HCT116 (cell line): ENCODE measurements around the gene ITIH4. TPM values are rescaled to one million over a fixed set of nuclear protein-coding genes. Genes with fewer than 3 reads are reported as not detected.

Source experiments
- ATAC-seq: fragments of 200-7000 bp; cut with Tn5 transposase; 2 replicates; pipeline ENCODE4 v1.9.1; 2020; ENCODE audit warnings: mild to moderate bottlenecking, moderate library complexity
- BruUV-seq: library from RNA; stranded (reverse); fragments of 400-500 nt; replicated peaks from 2 replicates; lab custom pipeline; 2021; lab: Mats Ljungman, UMichigan
- CTCF ChIA-PET: fragments of 300-600 bp; sonication (Branson Sonifier 250); formaldehyde crosslinking; loops from one replicate; lab custom pipeline; 2021; ENCODE audit warnings: antibody characterized with exemption; lab: Charles Lee
- POLR2A ChIA-PET: fragments of 300-600, 350-600 bp; sonication (Branson Sonifier 250); formaldehyde crosslinking; loops from one replicate; lab custom pipeline; 2021; ENCODE audit warnings: antibody characterized with exemption; lab: Charles Lee
- RAD21 ChIA-PET, 2 experiments: fragments of 300-600 bp; sonication (Branson Sonifier 250); formaldehyde crosslinking; loops; one replicate each; lab custom pipeline; 2023; ENCODE audit warnings: low total read pairs in 2 of 2; ENCODE audit not compliant: uncharacterized antibody in 2 of 2, unreplicated experiment in 2 of 2, low non-redundant PET in 1 of 2; lab: Charles Lee
- DNase-seq: peaks from one replicate; pipeline ENCODE4 v3.0.0-alpha.2; 2010; ENCODE audit warnings: low read depth, low spot score
- H2AFZ ChIP-seq: fragments of 200-600 bp; shearing (Covaris generic), sonication (generic); 2 replicates; pipeline ENCODE4 v1.6.1; 2017; ENCODE audit warnings: low read depth, mixed run types, mixed read lengths, antibody characterized with exemption, low read length; ENCODE audit not compliant: poor library complexity, severe bottlenecking
- H3K27ac ChIP-seq: 2 replicates; pipeline ENCODE4 v1.5.1; 2012; ENCODE audit warnings: low read depth, low read length
- H3K27me3 ChIP-seq: fragments of 200-600 bp; sonication (generic); 2 replicates; pipeline ENCODE4 v1.6.1; 2016; ENCODE audit warnings: mixed run types, low read length, mixed read lengths; ENCODE audit not compliant: insufficient read depth
- H3K36me3 ChIP-seq, 2 experiments: fragments of 200-500 bp in 1 of 2; fragments of 200-600 bp in 1 of 2; sonication (Bioruptor generic) in 1 of 2; sonication (generic) in 1 of 2; 2 replicates each; pipeline versions ENCODE4 v1.5.1 to v1.6.1; 2014 to 2016; ENCODE audit warnings: low read length in 2 of 2, inconsistent platforms in 1 of 2, mixed read lengths in 1 of 2, mixed run types in 1 of 2; ENCODE audit not compliant: insufficient read depth in 2 of 2, control insufficient read depth in 1 of 2
- H3K4me1 ChIP-seq, 2 experiments: fragments of 200-600 bp in 1 of 2; sonication (generic) in 1 of 2; 2 replicates each; pipeline versions ENCODE4 v1.5.1 to v1.6.1; 2012 to 2017; ENCODE audit warnings: low read length in 2 of 2, inconsistent platforms in 1 of 2, mild to moderate bottlenecking in 1 of 2, mixed read lengths in 1 of 2, mixed run types in 1 of 2, moderate library complexity in 1 of 2; ENCODE audit not compliant: insufficient read depth in 2 of 2, control insufficient read depth in 1 of 2
- H3K4me2 ChIP-seq: fragments of 200-600 bp; sonication (generic); 2 replicates; pipeline ENCODE4 v1.6.1; 2017; ENCODE audit warnings: mixed run types, low read length, mixed read lengths
- H3K4me3 ChIP-seq, 2 experiments: fragments of 200-600 bp in 1 of 2; sonication (generic) in 1 of 2; replicated peaks in 1 of 2; 2 replicates each; pipeline ENCODE4 v1.5.1; 2011 to 2016; ENCODE audit warnings: low read length in 2 of 2, control low read depth in 1 of 2, low read depth in 1 of 2, mild to moderate bottlenecking in 1 of 2, mixed read lengths in 1 of 2, mixed run types in 1 of 2
- H3K79me2 ChIP-seq: fragments of 200-600 bp; sonication (generic); 2 replicates; pipeline ENCODE4 v1.6.1; 2017; ENCODE audit warnings: mild to moderate bottlenecking, mixed run types, low read length, moderate library complexity, mixed read lengths; ENCODE audit not compliant: insufficient read depth
- H3K9ac ChIP-seq: fragments of 200-600 bp; sonication (generic); 2 replicates; pipeline ENCODE4 v1.6.1; 2016; ENCODE audit warnings: low read length, mixed read lengths
- H3K9me2 ChIP-seq: fragments of 200-600 bp; sonication (generic), shearing (Covaris generic); 2 replicates; pipeline ENCODE4 v1.6.1; 2017; ENCODE audit warnings: mixed run types, mild to moderate bottlenecking, moderate library complexity; ENCODE audit not compliant: insufficient read depth
- H3K9me3 ChIP-seq, 2 experiments: fragments of 200-500 bp in 1 of 2; fragments of 200-600 bp in 1 of 2; sonication (Bioruptor generic) in 1 of 2; sonication (generic) in 1 of 2; 2 replicates each; pipeline ENCODE4 v1.6.1; 2014 to 2017; ENCODE audit warnings: low read length in 2 of 2, mixed read lengths in 2 of 2, inconsistent platforms in 1 of 2, low read depth in 1 of 2, mild to moderate bottlenecking in 1 of 2, mixed run types in 1 of 2, moderate library complexity in 1 of 2; ENCODE audit not compliant: control insufficient read depth in 1 of 2, insufficient read depth in 1 of 2
- H4K20me1 ChIP-seq: fragments of 200-600 bp; sonication (generic), shearing (Covaris generic); 2 replicates; pipeline ENCODE4 v1.6.1; 2017; ENCODE audit warnings: mixed run types, mild to moderate bottlenecking, moderate library complexity; ENCODE audit not compliant: insufficient read depth
- CBX3 ChIP-seq: IDR thresholded peaks from 2 replicates; pipeline ENCODE4 v1.6.1; 2012; ENCODE audit warnings: low read depth
- CEBPB ChIP-seq: IDR thresholded peaks from 2 replicates; pipeline ENCODE4 v1.6.1; 2012; ENCODE audit warnings: low read depth
- EGR1 ChIP-seq: IDR thresholded peaks from 2 replicates; pipeline ENCODE4 v1.6.1; 2012; ENCODE audit warnings: low read depth
- ELF1 ChIP-seq: IDR thresholded peaks from 2 replicates; pipeline ENCODE4 v1.6.1; 2012; ENCODE audit warnings: low read depth, borderline replicate concordance
- EZH2phosphoT487 ChIP-seq: fragments of 200-600 bp; IDR thresholded peaks from 2 replicates; pipeline ENCODE4 v1.6.1; 2018; ENCODE audit warnings: antibody characterized with exemption, borderline replicate concordance
- FOSL1 ChIP-seq: IDR thresholded peaks from 2 replicates; pipeline ENCODE4 v1.6.1; 2012; ENCODE audit warnings: low read depth
- POLR2A ChIP-seq: IDR thresholded peaks from 2 replicates; pipeline ENCODE4 v1.7.0; 2011; ENCODE audit warnings: borderline replicate concordance; ENCODE audit not compliant: insufficient read depth, insufficient read length; ENCODE audit errors: extremely low read depth
- POLR2AphosphoS5 ChIP-seq: IDR thresholded peaks from 2 replicates; pipeline ENCODE4 v1.6.1; 2011; ENCODE audit warnings: mild to moderate bottlenecking, low read depth, low read length, moderate library complexity
- RAD21 ChIP-seq: IDR thresholded peaks from 2 replicates; pipeline ENCODE4 v1.6.1; 2012; ENCODE audit warnings: low read depth, mild to moderate bottlenecking
- SIN3A ChIP-seq: IDR thresholded peaks from 2 replicates; pipeline ENCODE4 v1.6.1; 2012; ENCODE audit warnings: low read depth
- SP1 ChIP-seq: IDR thresholded peaks from 2 replicates; pipeline ENCODE4 v1.6.1; 2012; ENCODE audit warnings: low read depth
- TCF7L2 ChIP-seq: IDR thresholded peaks from 2 replicates; pipeline ENCODE4 v1.7.0; 2011; ENCODE audit warnings: borderline replicate concordance, inconsistent platforms; ENCODE audit not compliant: insufficient read depth, insufficient read length; ENCODE audit errors: extremely low read depth
- ZFX ChIP-seq: fragments of 450-650 bp; IDR thresholded peaks from 2 replicates; pipeline ENCODE4 v1.6.1; 2017
- intact Hi-C: fragments of 100-400 bp; cut with micrococcal nuclease; formaldehyde crosslinking; loops from 2 replicates; pipeline ENCODE4 v1.10.0; 2022
- total RNA-seq: library from RNA; stranded (reverse); gene quantifications from one replicate; pipeline ENCODE4 v1.2.1, GENCODE V29; 2021; ENCODE audit not compliant: unreplicated experiment
- TF ChIP-seq, protein P1 (sequence below): IDR thresholded peaks from 2 replicates; pipeline ENCODE4 v1.6.1; 2012
- TF ChIP-seq, protein P2 (sequence below), 3 experiments: fragments of 200-600 bp in 1 of 3; sonication (generic) in 1 of 3; IDR thresholded peaks in 2 of 3; conservative IDR thresholded peaks in 1 of 3; 2 replicates each; pipeline ENCODE4 v1.5.1; 2012 to 2017; ENCODE audit warnings: low read depth in 2 of 3, low read length in 2 of 3, antibody characterized with exemption in 1 of 3, borderline replicate concordance in 1 of 3, control low read depth in 1 of 3, mild to moderate bottlenecking in 1 of 3, mixed read lengths in 1 of 3, mixed run types in 1 of 3, moderate library complexity in 1 of 3; ENCODE audit not compliant: insufficient read depth in 1 of 3
- TF ChIP-seq, protein P3 (sequence below): IDR thresholded peaks from 2 replicates; pipeline ENCODE4 v1.6.1; 2011; ENCODE audit warnings: mild to moderate bottlenecking, low read length, moderate library complexity; ENCODE audit not compliant: insufficient replicate concordance; ENCODE audit errors: extremely low read depth

ITIH4 gene
- total RNA-seq, 1 experiment from 2014 or later, result 4.1 TPM

DNA sequence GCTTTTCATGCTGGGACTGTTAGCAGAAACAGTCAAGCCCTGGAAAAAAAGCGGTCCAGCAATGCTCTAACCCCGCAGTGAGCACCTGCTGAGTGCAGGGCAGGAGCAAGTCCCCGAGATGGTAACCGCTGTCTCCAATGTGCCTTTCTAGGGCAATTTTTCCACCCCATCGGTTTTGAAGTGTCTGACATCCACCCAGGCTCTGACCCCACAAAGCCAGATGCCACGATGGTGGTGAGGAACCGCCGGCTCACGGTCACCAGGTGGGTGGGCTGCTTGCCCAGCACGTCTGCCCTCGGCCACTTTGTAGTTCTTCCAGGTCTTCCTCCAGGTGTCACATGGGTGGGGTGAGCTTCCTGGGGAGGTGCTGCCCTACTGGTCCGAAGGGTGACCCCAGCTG, 39.1 kb downstream of the ITIH4 start (continued):
- TF ChIP-seq TCF7L2, result no peak
- TF ChIP-seq RAD21, result no peak
- TF ChIP-seq ELF1, result no peak
- no peak for TF ChIP-seq CBX3
- TF ChIP-seq POLR2AphosphoS5, result no peak
- TF ChIP-seq ZFX, result no peak

DNA sequence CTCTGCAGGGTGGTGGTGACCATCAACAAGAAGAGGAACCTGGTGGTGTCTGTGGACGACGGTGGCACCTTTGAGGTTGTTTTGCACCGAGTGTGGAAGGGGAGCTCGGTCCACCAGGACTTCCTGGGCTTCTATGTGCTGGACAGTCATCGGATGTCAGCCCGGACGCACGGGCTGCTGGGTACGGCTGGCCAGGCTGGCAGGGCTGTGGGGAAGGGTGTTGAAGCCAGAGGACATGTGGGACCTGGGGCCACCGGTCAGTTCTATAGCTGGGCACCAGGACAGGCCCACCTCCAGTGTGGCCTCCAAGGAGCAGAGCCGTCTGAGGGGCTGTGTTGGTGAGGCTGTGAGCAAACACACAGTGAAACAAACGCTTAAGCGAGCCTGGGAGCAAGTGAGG, 39.7 kb downstream of the ITIH4 start:
- no peak overlapping the region for H2AFZ ChIP-seq
- TF ChIP-seq SIN3A, result no peak
- no peak overlapping the region for H3K4me2 ChIP-seq
- DNase-seq (no peak), ATAC-seq (no peak)
- H3K4me3 ChIP-seq, result no peak overlapping the region
- H3K4me1 ChIP-seq, result no peaks in the 10 kb centered on the region
- intact Hi-C loops, result no loop called here
- no TSS peak for BruUV-seq
- ChIA-PET RAD21 (no interaction called here), POLR2A (no interaction called here), CTCF (interaction anchor here (1.7 kb wide), 1 partner anchor 8 kb away, joined by 4 read pairs; no protein-coding TSS in a partner anchor)
- no peaks in the 10 kb centered on the region for H3K9me2 ChIP-seq
- H3K79me2 ChIP-seq, result no peaks in the 10 kb centered on the region
- no peak overlapping the region for H3K27ac ChIP-seq
- H4K20me1 ChIP-seq, result no peaks in the 10 kb centered on the region
- no peaks in the 10 kb centered on the region for H3K27me3 ChIP-seq
- no peaks in the 10 kb centered on the region for H3K9me3 ChIP-seq
- no peak overlapping the region for H3K9ac ChIP-seq
- no peaks in the 10 kb centered on the region for H3K36me3 ChIP-seq

DNA sequence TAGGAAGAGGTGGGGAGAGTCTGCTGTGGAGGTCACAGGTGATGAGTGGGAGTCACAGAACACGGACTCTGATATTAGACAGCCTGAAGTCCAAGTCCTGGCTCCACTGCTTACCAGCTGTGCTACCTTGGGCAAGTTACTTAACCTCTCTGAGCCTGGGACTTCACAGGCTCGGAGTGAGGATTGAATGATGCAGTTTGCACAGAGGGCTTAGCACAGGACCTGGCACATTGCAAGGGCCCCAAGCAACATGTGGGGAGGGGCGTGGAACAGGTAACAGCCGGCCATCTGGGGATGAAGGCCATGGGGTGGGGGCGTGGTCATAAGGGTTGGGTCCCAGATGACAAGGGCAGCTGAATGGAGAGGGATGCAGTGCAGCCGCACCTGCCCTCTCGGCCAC, 40.1 kb downstream of the ITIH4 start:
- Histone ChIP-seq H3K4me1 (no peaks in the 10 kb centered on the region), H4K20me1 (no peaks in the 10 kb centered on the region), H2AFZ (no peak overlapping the region), H3K79me2 (no peaks in the 10 kb centered on the region), H3K4me2 (no peak overlapping the region), H3K27ac (no peak overlapping the region), H3K36me3 (no peaks in the 10 kb centered on the region), H3K4me3 (no peak overlapping the region), H3K9me2 (no peaks in the 10 kb centered on the region), H3K9me3 (no peaks in the 10 kb centered on the region), H3K27me3 (no peaks in the 10 kb centered on the region), H3K9ac (no peak overlapping the region)
- intact Hi-C loops, result no loop called here
- no peak for DNase-seq
- ChIA-PET RAD21 (no interaction called here), CTCF (interaction anchor here (1.7 kb wide), 1 partner anchor 9 kb away, joined by 4 read pairs; no protein-coding TSS in a partner anchor), POLR2A (no interaction called here)
- no TSS peak for BruUV-seq
- no peak for ATAC-seq
- TF ChIP-seq SIN3A, result no peak
- no peak for TF ChIP-seq ZFX
- TF ChIP-seq, protein P1, sequence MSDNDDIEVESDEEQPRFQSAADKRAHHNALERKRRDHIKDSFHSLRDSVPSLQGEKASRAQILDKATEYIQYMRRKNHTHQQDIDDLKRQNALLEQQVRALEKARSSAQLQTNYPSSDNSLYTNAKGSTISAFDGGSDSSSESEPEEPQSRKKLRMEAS, result no peak
- TF ChIP-seq, protein P2, sequence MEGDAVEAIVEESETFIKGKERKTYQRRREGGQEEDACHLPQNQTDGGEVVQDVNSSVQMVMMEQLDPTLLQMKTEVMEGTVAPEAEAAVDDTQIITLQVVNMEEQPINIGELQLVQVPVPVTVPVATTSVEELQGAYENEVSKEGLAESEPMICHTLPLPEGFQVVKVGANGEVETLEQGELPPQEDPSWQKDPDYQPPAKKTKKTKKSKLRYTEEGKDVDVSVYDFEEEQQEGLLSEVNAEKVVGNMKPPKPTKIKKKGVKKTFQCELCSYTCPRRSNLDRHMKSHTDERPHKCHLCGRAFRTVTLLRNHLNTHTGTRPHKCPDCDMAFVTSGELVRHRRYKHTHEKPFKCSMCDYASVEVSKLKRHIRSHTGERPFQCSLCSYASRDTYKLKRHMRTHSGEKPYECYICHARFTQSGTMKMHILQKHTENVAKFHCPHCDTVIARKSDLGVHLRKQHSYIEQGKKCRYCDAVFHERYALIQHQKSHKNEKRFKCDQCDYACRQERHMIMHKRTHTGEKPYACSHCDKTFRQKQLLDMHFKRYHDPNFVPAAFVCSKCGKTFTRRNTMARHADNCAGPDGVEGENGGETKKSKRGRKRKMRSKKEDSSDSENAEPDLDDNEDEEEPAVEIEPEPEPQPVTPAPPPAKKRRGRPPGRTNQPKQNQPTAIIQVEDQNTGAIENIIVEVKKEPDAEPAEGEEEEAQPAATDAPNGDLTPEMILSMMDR (IDR thresholded peaks at IDR 0.05 in 2 of 3, conservative IDR thresholded peaks at IDR 0.05 in 1 of 3; ENCODE audit: borderline replicate concordance in 1 of 3, insufficient read depth in 1 of 3, low read depth in 2 of 3, low read length in 2 of 3), result no peak
- TF ChIP-seq, protein P3, sequence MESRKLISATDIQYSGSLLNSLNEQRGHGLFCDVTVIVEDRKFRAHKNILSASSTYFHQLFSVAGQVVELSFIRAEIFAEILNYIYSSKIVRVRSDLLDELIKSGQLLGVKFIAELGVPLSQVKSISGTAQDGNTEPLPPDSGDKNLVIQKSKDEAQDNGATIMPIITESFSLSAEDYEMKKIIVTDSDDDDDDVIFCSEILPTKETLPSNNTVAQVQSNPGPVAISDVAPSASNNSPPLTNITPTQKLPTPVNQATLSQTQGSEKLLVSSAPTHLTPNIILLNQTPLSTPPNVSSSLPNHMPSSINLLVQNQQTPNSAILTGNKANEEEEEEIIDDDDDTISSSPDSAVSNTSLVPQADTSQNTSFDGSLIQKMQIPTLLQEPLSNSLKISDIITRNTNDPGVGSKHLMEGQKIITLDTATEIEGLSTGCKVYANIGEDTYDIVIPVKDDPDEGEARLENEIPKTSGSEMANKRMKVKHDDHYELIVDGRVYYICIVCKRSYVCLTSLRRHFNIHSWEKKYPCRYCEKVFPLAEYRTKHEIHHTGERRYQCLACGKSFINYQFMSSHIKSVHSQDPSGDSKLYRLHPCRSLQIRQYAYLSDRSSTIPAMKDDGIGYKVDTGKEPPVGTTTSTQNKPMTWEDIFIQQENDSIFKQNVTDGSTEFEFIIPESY, result no peak
- TF ChIP-seq FOSL1, result no peak
- no peak for TF ChIP-seq POLR2AphosphoS5
- TF ChIP-seq EZH2phosphoT487, result no peak
- no peak for TF ChIP-seq SP1
- TF ChIP-seq EGR1, result no peak
- no peak for TF ChIP-seq POLR2A
- no peak for TF ChIP-seq TCF7L2
- no peak for TF ChIP-seq RAD21
- no peak for TF ChIP-seq CBX3
- no peak for TF ChIP-seq CEBPB
